B cell (primary cell): ENCODE results near the gene TMBIM1. TPM values are rescaled to one million over a fixed set of nuclear protein-coding genes. Genes with fewer than 3 reads are reported as not detected.

Experiments used
- ATAC-seq: fragments of 200-7000 bp; cut with Tn5 transposase; one replicate; pipeline ENCODE4 v1.10.0; 2021; ENCODE audit warnings: low read depth, mild to moderate bottlenecking, moderate number of reproducible peaks, moderate library complexity
- CTCF ChIA-PET: fragments of 350-600 bp; sonication (Branson Sonifier 250); formaldehyde crosslinking; loops from one replicate; lab custom pipeline; 2021; ENCODE audit warnings: antibody characterized with exemption, inconsistent platforms; lab: Charles Lee
- POLR2A ChIA-PET: fragments of 350-600 bp; sonication (Branson Sonifier 250); formaldehyde crosslinking; loops from one replicate; lab custom pipeline; 2021; ENCODE audit warnings: antibody characterized with exemption; lab: Charles Lee
- DNase-seq: peaks from one replicate; pipeline ENCODE4 v3.0.0; 2013
- H2AFZ ChIP-seq: 2 replicates; pipeline ENCODE4 v1.6.1; 2012; ENCODE audit warnings: mild to moderate bottlenecking, low read depth, low read length; ENCODE audit not compliant: insufficient read depth, poor library complexity, severe bottlenecking
- H3K27ac ChIP-seq, 2 donors: 1 replicate in 1 of 2; 2 replicates in 1 of 2; pipeline ENCODE4 v1.5.1; 2012 to 2013; ENCODE audit warnings: low read length in 2 of 2, mild to moderate bottlenecking in 2 of 2, moderate library complexity in 1 of 2
- H3K27me3 ChIP-seq, 4 experiments: fragments of 200-600 bp in 1 of 4; sonication (generic) in 1 of 4; replicated peaks in 1 of 4; 1 replicate in 2 of 4; 2 replicates in 2 of 4; pipeline versions ENCODE4 v1.6.1 to v1.7.0; 2013 to 2016; ENCODE audit warnings: low read length in 3 of 4, mild to moderate bottlenecking in 2 of 4, mixed read lengths in 1 of 4, moderate library complexity in 1 of 4; ENCODE audit not compliant: insufficient read depth in 4 of 4, control insufficient read depth in 3 of 4; ENCODE audit errors: control extremely low read depth in 1 of 4
- H3K36me3 ChIP-seq, 2 experiments: replicated peaks in 1 of 2; 1 replicate in 1 of 2; 2 replicates in 1 of 2; pipeline versions ENCODE4 v1.6.1 to v1.7.1; 2013; ENCODE audit warnings: low read length in 1 of 2; ENCODE audit not compliant: insufficient read depth in 2 of 2, control insufficient read depth in 1 of 2; ENCODE audit errors: control extremely low read depth in 1 of 2, extremely low read depth in 1 of 2
- H3K4me1 ChIP-seq, 2 donors: fragments of 200-600 bp in 1 of 2; sonication (generic) in 1 of 2; 1 replicate in 1 of 2; 2 replicates in 1 of 2; pipeline versions ENCODE4 v1.5.1 to v1.6.1; 2013 to 2017; ENCODE audit warnings: low read length in 2 of 2; ENCODE audit not compliant: control insufficient read depth in 2 of 2, insufficient read depth in 2 of 2
- H3K4me2 ChIP-seq: replicated peaks from 2 replicates; pipeline ENCODE3; 2012; ENCODE audit warnings: mild to moderate bottlenecking, low read depth, low read length; ENCODE audit not compliant: poor library complexity, severe bottlenecking
- H3K4me3 ChIP-seq, 5 experiments: fragments of 200-600 bp in 1 of 5; sonication (generic) in 1 of 5; 1 replicate in 3 of 5; 2 replicates in 2 of 5; pipeline versions ENCODE4 v1.5.1 to v1.7.0; 2011 to 2016; ENCODE audit warnings: low read length in 4 of 5, mild to moderate bottlenecking in 4 of 5, low read depth in 2 of 5, control low read depth in 1 of 5, moderate library complexity in 1 of 5; ENCODE audit not compliant: insufficient read depth in 1 of 5; ENCODE audit errors: control extremely low read depth in 1 of 5, extremely low read depth in 1 of 5
- H3K79me2 ChIP-seq: fragments of 200-600 bp; sonication (generic); one replicate; pipeline ENCODE4 v1.6.0; 2016; ENCODE audit warnings: low read length; ENCODE audit not compliant: control insufficient read depth, insufficient read depth
- H3K9ac ChIP-seq: fragments of 200-600 bp; sonication (generic); 2 replicates; pipeline ENCODE4 v1.6.1; 2017; ENCODE audit warnings: mild to moderate bottlenecking, low read length, moderate library complexity
- H3K9me3 ChIP-seq, 3 donors: one replicate each; pipeline versions ENCODE4 v1.6.1 to v1.7.1; 2013; ENCODE audit warnings: low read length in 2 of 3; ENCODE audit not compliant: control insufficient read depth in 2 of 3, insufficient read depth in 1 of 3; ENCODE audit errors: control extremely low read depth in 1 of 3
- H4K20me1 ChIP-seq: 2 replicates; pipeline ENCODE4 v1.6.0; 2012; ENCODE audit warnings: mild to moderate bottlenecking, low read length; ENCODE audit not compliant: insufficient read depth, control insufficient read depth, poor library complexity, severe bottlenecking
- H3K27ac Mint-ChIP-seq: one replicate; pipeline ENCODE4 v1.8.0; 2021; ENCODE audit warnings: mixed read lengths
- H3K27me3 Mint-ChIP-seq: one replicate; pipeline ENCODE4 v1.8.0; 2021; ENCODE audit warnings: mixed read lengths
- H3K4me1 Mint-ChIP-seq: one replicate; pipeline ENCODE4 v1.8.0; 2021; ENCODE audit warnings: mixed read lengths
- H3K4me3 Mint-ChIP-seq: one replicate; pipeline ENCODE4 v1.8.0; 2021; ENCODE audit warnings: mixed read lengths
- H3K9me3 Mint-ChIP-seq: one replicate; pipeline ENCODE4 v1.8.0; 2022; ENCODE audit warnings: mixed read lengths; ENCODE audit not compliant: insufficient read depth
- EZH2 ChIP-seq: IDR thresholded peaks from 2 replicates; pipeline ENCODE4 v1.6.1; 2012; ENCODE audit warnings: borderline replicate concordance, low read depth, mild to moderate bottlenecking, moderate library complexity, low read length; ENCODE audit not compliant: insufficient read depth, poor library complexity, severe bottlenecking
- WGBS: methylation state at CpG from one replicate; pipeline ENCODE4 v1.1.5; 2013; ENCODE audit warnings: missing lambda C conversion rate; ENCODE audit not compliant: insufficient coverage; 5-methylcytosine and 5-hydroxymethylcytosine counted together
- intact Hi-C: fragments of 100-400 bp; cut with micrococcal nuclease; formaldehyde crosslinking; loops from one replicate; pipeline ENCODE4 v1.10.0; 2022
- polyA plus RNA-seq: library from polyadenylated mRNA; depleted of rRNA; stranded (reverse); fragments of >200 nt; gene quantifications from 2 replicates; pipeline ENCODE4 v1.2.3, GENCODE V29; 2012
- total RNA-seq, 2 donors: library from RNA; stranded (reverse); fragments of 120-200 nt in 1 of 2; gene quantifications; 1 replicate in 1 of 2; 2 replicates in 1 of 2; pipeline versions ENCODE4 v1.2.3 to v1.2.4, GENCODE V29; 2013 to 2022
- TF ChIP-seq, protein P1 (sequence below): fragments of 200-600 bp; IDR thresholded peaks from one replicate; pipeline ENCODE4 v1.8.0; 2022; ENCODE audit warnings: antibody characterized with exemption, mild to moderate bottlenecking

TMBIM1 gene
- total and polyA plus RNA-seq, 2 donors (not counting 1 experiment from before 2014, with no cell fraction given): 68.7 to 137 TPM

DNA sequence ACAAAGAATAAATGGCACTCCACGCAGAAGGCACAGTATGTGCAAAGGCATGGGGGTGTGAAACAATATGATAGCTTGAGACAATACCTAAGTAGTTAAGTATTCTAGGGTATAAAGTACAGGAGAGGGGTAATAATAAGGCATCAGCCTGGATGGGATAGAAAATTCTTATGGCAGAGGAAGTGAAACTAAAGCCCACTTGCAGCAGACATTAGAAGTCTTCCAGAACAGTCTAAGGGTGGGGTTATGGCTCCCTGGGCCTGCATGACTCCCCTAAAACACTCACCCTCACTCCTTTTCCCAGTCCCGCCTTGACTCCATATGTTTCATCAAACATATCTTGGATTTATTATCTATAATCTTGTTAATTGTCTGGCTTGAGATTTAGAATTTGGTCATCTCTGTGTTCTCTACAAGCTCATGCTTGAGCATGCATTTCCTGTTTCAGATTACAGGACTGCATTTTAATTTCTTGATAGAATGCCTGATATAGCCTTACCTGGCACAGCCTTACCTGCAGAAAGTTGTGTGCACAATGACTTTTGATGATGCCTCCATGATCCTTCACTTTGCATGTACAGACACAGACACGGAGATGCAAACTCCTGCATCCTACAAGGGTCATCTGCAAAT, 28.5 kb upstream of the TMBIM1 start:
- H2AFZ ChIP-seq: no peak overlapping the region
- DNase-seq (peak; percentile 59), ATAC-seq (no peak)
- H3K4me3 ChIP-seq: no peak overlapping the region
- H3K27me3 ChIP-seq: peaks cover 0 to 11% (median 5%) of the 10 kb centered on the region in 4 experiments
- H3K4me1 ChIP-seq: peaks cover 34 to 40% of the 10 kb centered on the region in 2 donors
- no peaks in the 10 kb centered on the region for H3K79me2 ChIP-seq
- Mint-ChIP-seq H3K9me3 (no peaks in the 10 kb centered on the region), H3K4me1 (peaks cover 43% of the 10 kb centered on the region), H3K27ac (peak overlapping the region; percentile 60), H3K4me3 (peak overlapping the region; percentile 54), H3K27me3 (no peaks in the 10 kb centered on the region)
- H3K4me2 ChIP-seq: peak overlapping the region; percentile 39
- TF ChIP-seq, protein P1, sequence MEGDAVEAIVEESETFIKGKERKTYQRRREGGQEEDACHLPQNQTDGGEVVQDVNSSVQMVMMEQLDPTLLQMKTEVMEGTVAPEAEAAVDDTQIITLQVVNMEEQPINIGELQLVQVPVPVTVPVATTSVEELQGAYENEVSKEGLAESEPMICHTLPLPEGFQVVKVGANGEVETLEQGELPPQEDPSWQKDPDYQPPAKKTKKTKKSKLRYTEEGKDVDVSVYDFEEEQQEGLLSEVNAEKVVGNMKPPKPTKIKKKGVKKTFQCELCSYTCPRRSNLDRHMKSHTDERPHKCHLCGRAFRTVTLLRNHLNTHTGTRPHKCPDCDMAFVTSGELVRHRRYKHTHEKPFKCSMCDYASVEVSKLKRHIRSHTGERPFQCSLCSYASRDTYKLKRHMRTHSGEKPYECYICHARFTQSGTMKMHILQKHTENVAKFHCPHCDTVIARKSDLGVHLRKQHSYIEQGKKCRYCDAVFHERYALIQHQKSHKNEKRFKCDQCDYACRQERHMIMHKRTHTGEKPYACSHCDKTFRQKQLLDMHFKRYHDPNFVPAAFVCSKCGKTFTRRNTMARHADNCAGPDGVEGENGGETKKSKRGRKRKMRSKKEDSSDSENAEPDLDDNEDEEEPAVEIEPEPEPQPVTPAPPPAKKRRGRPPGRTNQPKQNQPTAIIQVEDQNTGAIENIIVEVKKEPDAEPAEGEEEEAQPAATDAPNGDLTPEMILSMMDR: no peak
- no peak for TF ChIP-seq EZH2
- no peaks in the 10 kb centered on the region for H4K20me1 ChIP-seq
- no peak overlapping the region for H3K9ac ChIP-seq
- 65% methylated on average over 2 of the region's 3 CpGs for WGBS
- no peaks in the 10 kb centered on the region for H3K36me3 ChIP-seq
- ChIA-PET POLR2A (no interaction called here), CTCF (interaction anchor here (1.3 to 1.4 kb wide), 3 partner anchors 27 to 48 kb away, joined by 3 to 4 read pairs (median 4); partner anchors contain the start of gene CATIP)
- intact Hi-C loops: no loop called here
- H3K9me3 ChIP-seq: no peaks in the 10 kb centered on the region
- no peak overlapping the region for H3K27ac ChIP-seq

DNA sequence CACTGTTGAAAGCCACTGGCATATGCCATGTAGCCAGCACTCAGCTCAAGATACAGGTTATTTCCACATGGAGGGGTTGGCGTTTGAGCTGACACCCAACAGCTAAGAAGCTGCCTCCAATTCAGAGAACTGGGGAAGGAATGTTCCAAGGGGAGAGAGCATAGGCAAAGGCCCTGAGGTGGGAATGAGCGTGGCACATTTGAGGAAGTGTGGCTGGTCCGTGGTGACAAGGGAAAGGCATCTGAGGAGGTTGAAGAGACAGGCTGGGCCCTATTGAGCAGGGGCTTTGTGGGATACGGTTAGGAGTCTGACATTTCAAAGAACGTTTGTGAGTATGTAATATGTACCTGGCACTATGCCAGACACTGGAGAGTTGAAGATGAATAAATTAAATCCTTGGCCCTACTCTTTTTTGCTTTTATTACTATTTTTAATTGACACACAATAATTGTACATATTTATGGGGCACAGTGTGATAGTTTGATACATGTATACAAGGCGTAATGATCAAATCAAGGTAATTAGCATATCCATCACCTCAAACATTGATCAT, 27.6 kb upstream of the TMBIM1 start:
- Histone ChIP-seq H3K27me3 (peaks cover 0 to 11% (median 5%) of the 10 kb centered on the region in 4 experiments), H3K79me2 (no peaks in the 10 kb centered on the region), H3K9ac (no peak overlapping the region), H3K36me3 (no peaks in the 10 kb centered on the region), H3K9me3 (no peaks in the 10 kb centered on the region), H3K27ac (no peak overlapping the region), H3K4me1 (peaks cover 34 to 40% of the 10 kb centered on the region in 2 donors), H4K20me1 (no peaks in the 10 kb centered on the region), H3K4me3 (no peak overlapping the region), H3K4me2 (no peak overlapping the region), H2AFZ (no peak overlapping the region)
- H3K4me1 Mint-ChIP-seq: peaks cover 43% of the 10 kb centered on the region
- DNase-seq: no peak
- TF ChIP-seq, protein P1: no peak
- no peak for TF ChIP-seq EZH2
- intact Hi-C loops: no loop called here
- ChIA-PET CTCF (interaction anchor here (0.7 to 1.3 kb wide), 2 partner anchors 26 to 47 kb away, joined by 4 read pairs; no protein-coding TSS in a partner anchor), POLR2A (no interaction called here)
- 40% methylated on average over 3 of the region's 6 CpGs for WGBS
- H3K27ac Mint-ChIP-seq: no peak overlapping the region
- H3K27me3 Mint-ChIP-seq: no peaks in the 10 kb centered on the region
- no peak for ATAC-seq
- H3K4me3 Mint-ChIP-seq: no peak overlapping the region
- no peaks in the 10 kb centered on the region for H3K9me3 Mint-ChIP-seq
